HAP-1 (cell line): ENCODE data around the gene GNB2.

ENCODE experiments used
- DNase-seq, 2 experiments: peaks; one replicate each; pipeline ENCODE4 v3.0.0-alpha.2; 2016 to 2020; ENCODE audit warnings: low spot score in 2 of 2
- H3K27me3 ChIP-seq: fragments of 250-450 bp; sonication (Bioruptor Pico); 2 replicates; pipeline ENCODE4 v1.5.1; 2020; ENCODE audit warnings: low read depth, mild to moderate bottlenecking, moderate library complexity
- H3K36me3 ChIP-seq: fragments of 250-450 bp; sonication (Bioruptor Pico); replicated peaks from 2 replicates; pipeline ENCODE4 v1.5.1; 2020; ENCODE audit warnings: mild to moderate bottlenecking
- H3K4me1 ChIP-seq: fragments of 250-450 bp; sonication (Bioruptor Pico); 2 replicates; pipeline ENCODE4 v1.5.1; 2020; ENCODE audit warnings: mild to moderate bottlenecking
- H3K4me3 ChIP-seq: fragments of 250-450 bp; sonication (Bioruptor Pico); 2 replicates; pipeline ENCODE4 v1.5.1; 2020; ENCODE audit warnings: mild to moderate bottlenecking, moderate library complexity
- H3K9me3 ChIP-seq: fragments of 250-450 bp; sonication (Bioruptor Pico); 2 replicates; pipeline ENCODE4 v1.5.1; 2020; ENCODE audit warnings: mild to moderate bottlenecking, moderate library complexity
- in situ Hi-C: fragments of 300-500 bp; cut with MboI; formaldehyde crosslinking; loops from 3 replicates; pipeline ENCODE4 v1.14.3; 2020; ENCODE audit warnings: low sequenced_read_pairs, inconsistent platforms, mixed read lengths

GNB2 gene

GRCh38 chr7:100682991-100683658 lies 9.6 kb downstream of the GNB2 start:
- no peak for DNase-seq
- Histone ChIP-seq H3K36me3 (peaks cover 92% of the 10 kb centered on the region), H3K4me1 (no peaks in the 10 kb centered on the region), H3K27me3 (no peaks in the 10 kb centered on the region), H3K9me3 (no peaks in the 10 kb centered on the region), H3K4me3 (no peak overlapping the region)
- in situ Hi-C loops = no loop called here

- Histone ChIP-seq H3K36me3 (peaks cover 92% of the 10 kb centered on the region), H3K4me1 (no peaks in the 10 kb centered on the region), H3K9me3 (no peaks in the 10 kb centered on the region), H3K27me3 (no peaks in the 10 kb centered on the region), H3K4me3 (no peak overlapping the region)
- in situ Hi-C loops = no loop called here
- DNase-seq = no peak
Measured at GRCh38 chr7:100683659-100684533, 10.4 kb downstream of the GNB2 start.

GRCh38 chr7:100684534-100685042 lies 11.0 kb downstream of the GNB2 start:
- no peaks in the 10 kb centered on the region for H3K9me3 ChIP-seq
- H3K4me1 ChIP-seq = no peaks in the 10 kb centered on the region
- H3K4me3 ChIP-seq = no peak overlapping the region
- no peak for DNase-seq
- in situ Hi-C loops = no loop called here
- peaks cover 91% of the 10 kb centered on the region for H3K36me3 ChIP-seq
- no peaks in the 10 kb centered on the region for H3K27me3 ChIP-seq

GRCh38 chr7:100685049-100685605 lies 11.6 kb downstream of the GNB2 start:
- H3K27me3 ChIP-seq = no peaks in the 10 kb centered on the region
- H3K36me3 ChIP-seq = peaks cover 88% of the 10 kb centered on the region
- H3K9me3 ChIP-seq = no peaks in the 10 kb centered on the region
- in situ Hi-C loops = no loop called here
- H3K4me3 ChIP-seq = no peak overlapping the region
- no peak for DNase-seq
- no peaks in the 10 kb centered on the region for H3K4me1 ChIP-seq

- H3K9me3 ChIP-seq = no peaks in the 10 kb centered on the region
- H3K36me3 ChIP-seq = peaks cover 85% of the 10 kb centered on the region
- no peaks in the 10 kb centered on the region for H3K4me1 ChIP-seq
- H3K27me3 ChIP-seq = no peaks in the 10 kb centered on the region
- H3K4me3 ChIP-seq = no peak overlapping the region
- no peak for DNase-seq
- in situ Hi-C loops = no loop called here
Measured at GRCh38 chr7:100685631-100686145, 12.1 kb downstream of the GNB2 start.

GRCh38 chr7:100686201-100686821 lies 12.8 kb downstream of the GNB2 start:
- Histone ChIP-seq H3K36me3 (peaks cover 86% of the 10 kb centered on the region), H3K4me3 (no peak overlapping the region), H3K27me3 (no peaks in the 10 kb centered on the region), H3K4me1 (peaks cover under 1% of the 10 kb centered on the region), H3K9me3 (no peaks in the 10 kb centered on the region)
- in situ Hi-C loops = no loop called here
- no peak for DNase-seq

GRCh38 chr7:100686822-100687211 lies 13.3 kb downstream of the GNB2 start:
- no peak for DNase-seq
- H3K4me3 ChIP-seq = no peak overlapping the region
- H3K9me3 ChIP-seq = no peaks in the 10 kb centered on the region
- in situ Hi-C loops = no loop called here
- H3K4me1 ChIP-seq = peaks cover 4% of the 10 kb centered on the region
- H3K36me3 ChIP-seq = peaks cover 82% of the 10 kb centered on the region
- no peaks in the 10 kb centered on the region for H3K27me3 ChIP-seq

GRCh38 chr7:100687261-100687660 lies 13.7 kb downstream of the GNB2 start:
- no peaks in the 10 kb centered on the region for H3K27me3 ChIP-seq
- in situ Hi-C loops = no loop called here
- H3K36me3 ChIP-seq = peaks cover 77% of the 10 kb centered on the region
- H3K4me1 ChIP-seq = peaks cover 9% of the 10 kb centered on the region
- no peak for DNase-seq
- no peak overlapping the region for H3K4me3 ChIP-seq
- no peaks in the 10 kb centered on the region for H3K9me3 ChIP-seq

GRCh38 chr7:100687751-100688300 lies 14.3 kb downstream of the GNB2 start:
- Histone ChIP-seq H3K4me1 (peaks cover 13% of the 10 kb centered on the region), H3K36me3 (peaks cover 72% of the 10 kb centered on the region), H3K4me3 (no peak overlapping the region), H3K9me3 (no peaks in the 10 kb centered on the region), H3K27me3 (no peaks in the 10 kb centered on the region)
- in situ Hi-C loops = no loop called here
- no peak for DNase-seq

- no peak for DNase-seq
- H3K4me3 ChIP-seq = no peak overlapping the region
- no peaks in the 10 kb centered on the region for H3K9me3 ChIP-seq
- peaks cover 66% of the 10 kb centered on the region for H3K36me3 ChIP-seq
- H3K27me3 ChIP-seq = no peaks in the 10 kb centered on the region
- H3K4me1 ChIP-seq = peaks cover 13% of the 10 kb centered on the region
- in situ Hi-C loops = no loop called here
Measured at GRCh38 chr7:100688326-100688860, 14.9 kb downstream of the GNB2 start.

GRCh38 chr7:100689230-100690135 lies 15.9 kb downstream of the GNB2 start:
- no peak for DNase-seq
- peaks cover 55% of the 10 kb centered on the region for H3K36me3 ChIP-seq
- no peaks in the 10 kb centered on the region for H3K9me3 ChIP-seq
- H3K4me3 ChIP-seq = no peak overlapping the region
- H3K4me1 ChIP-seq = peaks cover 14% of the 10 kb centered on the region
- no peaks in the 10 kb centered on the region for H3K27me3 ChIP-seq
- in situ Hi-C loops = no loop called here
